Muscle of leg (tissue), 9 donors: ENCODE data around the gene KCNN1. TPM values are rescaled to one million over a fixed set of nuclear protein-coding genes. Genes with fewer than 3 reads are reported as not detected.

ENCODE experiments used
- polyA plus RNA-seq, 8 donors: library from polyadenylated mRNA; unstranded; fragments of 120-200 nt; gene quantifications; one replicate each; pipeline versions ENCODE4 v1.2.1 to v1.2.3, GENCODE V29; 2013; ENCODE audit warnings: inconsistent platforms in 1 of 8, low replicate concordance in 1 of 8; ENCODE audit not compliant: insufficient read length in 8 of 8, insufficient read depth in 1 of 8
- total RNA-seq: library from RNA; stranded (reverse); fragments of 120-200 nt; gene quantifications from one replicate; pipeline ENCODE4 v1.2.4, GENCODE V29; 2013

KCNN1 gene
- total and polyA plus RNA-seq, 9 donors = 0.65 to 2.5 (median 1.3) TPM

Other genes starting within 250 kb of the KCNN1 start
- gene MAP1S, start 247.6 kb upstream of the KCNN1 start, total RNA-seq = 14.1 TPM
- gene MAP1S, start 247.6 kb upstream of the KCNN1 start, polyA plus RNA-seq = 10 to 100 TPM; 22.1 to 51.6 (median 34.1) TPM
- 0.53 TPM for gene FCHO1, start 215.6 kb upstream of the KCNN1 start, total RNA-seq
- gene FCHO1, start 215.6 kb upstream of the KCNN1 start, polyA plus RNA-seq = 1 to 10 TPM in 1 of 8 donors, under 1 TPM in 7; 0.38 to 1.3 (median 0.76) TPM
- gene B3GNT3, start 172.0 kb upstream of the KCNN1 start, total RNA-seq = 0.04 TPM
- gene B3GNT3, start 172.0 kb upstream of the KCNN1 start, polyA plus RNA-seq = 1 to 10 TPM in 1 of 8 donors, under 1 TPM in 4, not detected in 3; 0.11 to 3.5 (median 0.64) TPM
- not detected for gene INSL3, start 145.6 kb upstream of the KCNN1 start, total RNA-seq
- not detected for gene INSL3, start 145.6 kb upstream of the KCNN1 start, polyA plus RNA-seq
- 1.5 TPM for gene JAK3, start 119.1 kb upstream of the KCNN1 start, total RNA-seq
- 1 to 10 TPM; 1.3 to 2.7 (median 2.2) TPM for gene JAK3, start 119.1 kb upstream of the KCNN1 start, polyA plus RNA-seq
- 2,929 TPM for gene RPL18A, start 107.2 kb upstream of the KCNN1 start, total RNA-seq
- 1,000 to 10,000 TPM; 2,380 to 3,065 (median 2,779) TPM for gene RPL18A, start 107.2 kb upstream of the KCNN1 start, polyA plus RNA-seq
- gene SLC5A5, start 95.2 kb upstream of the KCNN1 start, total RNA-seq = not detected
- gene SLC5A5, start 95.2 kb upstream of the KCNN1 start, polyA plus RNA-seq = under 1 TPM in 4 of 8 donors, not detected in 4; 0.04 to 0.07 (median 0.05) TPM
- 16.4 TPM for gene CCDC124, start 34.1 kb upstream of the KCNN1 start, total RNA-seq
- gene CCDC124, start 34.1 kb upstream of the KCNN1 start, polyA plus RNA-seq = 10 to 100 TPM; 58.6 to 78.0 (median 69.7) TPM
- 4.9 TPM for gene ARRDC2, start 41.1 kb downstream of the KCNN1 start, total RNA-seq
- gene ARRDC2, start 41.1 kb downstream of the KCNN1 start, polyA plus RNA-seq = 1 to 10 TPM; 3.4 to 6.7 (median 4.4) TPM
- gene IL12RB1, start 119.8 kb downstream of the KCNN1 start, total RNA-seq = 0.22 TPM
- gene IL12RB1, start 119.8 kb downstream of the KCNN1 start, polyA plus RNA-seq = under 1 TPM; 0.15 to 0.71 (median 0.32) TPM
- 3.4 TPM for gene MAST3, start 130.7 kb downstream of the KCNN1 start, total RNA-seq
- 10 to 100 TPM in 2 of 8 donors, 1 to 10 TPM in 6; 3.9 to 12.2 (median 8.3) TPM for gene MAST3, start 130.7 kb downstream of the KCNN1 start, polyA plus RNA-seq
- gene PIK3R2, start 186.1 kb downstream of the KCNN1 start, total RNA-seq = 25.0 TPM
- gene PIK3R2, start 186.1 kb downstream of the KCNN1 start, polyA plus RNA-seq = 10 to 100 TPM; 43.7 to 74.7 (median 51.4) TPM
- gene IFI30, start 206.7 kb downstream of the KCNN1 start, total RNA-seq = 4.6 TPM
- 1 to 10 TPM in 2 of 8 donors, under 1 TPM in 4, not detected in 2; 0.17 to 5.0 (median 0.51) TPM for gene IFI30, start 206.7 kb downstream of the KCNN1 start, polyA plus RNA-seq
- gene MPV17L2, start 226.1 kb downstream of the KCNN1 start, total RNA-seq = 3.7 TPM
- 1 to 10 TPM; 5.1 to 7.9 (median 6.4) TPM for gene MPV17L2, start 226.1 kb downstream of the KCNN1 start, polyA plus RNA-seq
- 1.5 TPM for gene RAB3A, start 236.9 kb downstream of the KCNN1 start, total RNA-seq
- gene RAB3A, start 236.9 kb downstream of the KCNN1 start, polyA plus RNA-seq = 1 to 10 TPM; 3.2 to 5.4 (median 4.0) TPM